ENCODE data around the gene RAPGEF5. TPM values are rescaled to one million over a fixed set of nuclear protein-coding genes. Genes with fewer than 3 reads are reported as not detected.

Gene RAPGEF5
- total RNA-seq, 1 donor from 2014 or later: 230 TPM

- no peak for DNase-seq (ENCODE audit: extremely low read depth, low read depth, low spot score)
Measured at GRCh38 chr7:22317632-22318031, 39.3 kb downstream of the RAPGEF5 start.

DNA sequence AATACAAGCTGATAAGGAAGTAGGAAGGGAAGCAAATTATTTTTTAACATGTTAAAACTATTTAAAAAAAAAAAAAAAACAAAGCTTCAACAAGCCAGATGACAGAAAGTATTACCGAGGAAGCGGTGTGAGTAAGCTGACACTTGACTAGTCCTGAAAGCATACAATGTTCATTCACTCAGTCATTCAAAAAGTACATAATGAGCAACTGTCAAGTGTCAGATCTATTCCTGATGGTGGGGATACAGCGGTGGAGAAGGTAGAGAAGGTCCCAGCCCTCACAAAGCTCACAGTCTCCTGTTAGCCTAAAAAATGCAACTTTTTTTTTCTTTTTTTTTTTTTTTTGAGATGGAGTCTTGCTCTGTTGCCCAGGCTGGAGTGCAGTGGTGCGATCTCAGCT is 40.0 kb downstream of the RAPGEF5 start:
- DNase-seq (ENCODE audit: extremely low read depth, low read depth, low spot score): no peak

DNA sequence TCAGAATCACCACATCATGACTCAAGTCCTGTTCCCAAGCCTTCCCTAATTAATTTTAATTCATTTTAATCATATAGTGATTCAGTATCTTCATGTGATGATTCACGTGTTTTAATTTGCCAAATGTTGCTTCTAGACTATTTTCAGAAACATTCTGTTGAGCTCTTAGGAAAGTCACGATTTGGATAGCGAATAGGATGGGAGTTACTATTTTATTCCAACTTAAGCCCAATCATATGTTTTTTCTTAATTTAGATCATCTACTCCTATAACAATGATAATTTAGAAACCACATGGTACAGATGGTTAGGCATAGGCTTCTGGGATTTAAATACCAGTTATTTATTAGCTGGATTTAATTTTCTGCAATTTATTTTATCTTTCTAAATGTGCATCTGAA is 49.1 kb downstream of the RAPGEF5 start:
- DNase-seq (ENCODE audit: extremely low read depth, low read depth, low spot score): no peak

GRCh38 chr7:22305706-22306105 is 51.2 kb downstream of the RAPGEF5 start:
- no peak for DNase-seq (ENCODE audit: extremely low read depth, low read depth, low spot score)

- no peak for DNase-seq (ENCODE audit: extremely low read depth, low read depth, low spot score)
Measured at GRCh38 chr7:22302951-22303423, 54.0 kb downstream of the RAPGEF5 start.

DNA sequence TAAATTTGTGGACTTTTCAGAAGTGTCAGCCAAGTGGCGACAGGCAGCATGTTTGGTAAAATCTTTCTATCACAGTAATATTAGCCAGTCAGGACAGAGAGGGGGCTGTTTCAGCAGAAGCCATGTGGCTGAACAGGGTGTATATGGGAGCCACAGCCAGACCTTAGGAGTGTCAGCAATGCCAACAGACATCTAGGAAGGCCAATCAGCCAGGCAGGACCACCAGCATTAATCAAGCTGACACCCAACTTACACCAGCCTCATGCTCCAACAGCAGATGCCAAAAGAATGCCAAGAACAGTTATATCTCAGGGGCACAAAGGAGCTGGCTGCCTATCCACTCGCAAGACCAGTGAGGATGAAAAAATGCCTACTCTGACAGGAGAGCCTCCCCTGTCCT is 54.8 kb downstream of the RAPGEF5 start:
- DNase-seq (ENCODE audit: extremely low read depth, low read depth, low spot score): no peak

DNA sequence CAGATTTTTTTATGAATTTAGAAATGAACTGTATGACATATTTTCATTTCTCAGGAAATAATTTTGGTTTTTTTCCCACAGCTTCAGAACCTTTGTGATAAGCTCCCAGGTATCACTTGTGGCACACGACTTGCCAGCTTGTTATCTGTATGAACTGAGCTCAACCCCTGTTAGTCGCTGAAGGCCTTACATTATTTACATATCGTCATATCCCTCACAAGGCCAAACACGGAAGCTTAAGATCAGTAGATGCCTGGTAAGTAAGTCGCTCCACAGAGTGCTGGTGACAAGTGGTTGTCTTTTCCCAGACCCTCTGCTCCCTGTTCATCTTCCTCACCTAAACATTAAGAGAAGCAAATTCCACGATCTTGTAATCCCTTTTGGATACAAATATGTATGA is 55.2 kb downstream of the RAPGEF5 start:
- DNase-seq (ENCODE audit: extremely low read depth, low read depth, low spot score): no peak

DNA sequence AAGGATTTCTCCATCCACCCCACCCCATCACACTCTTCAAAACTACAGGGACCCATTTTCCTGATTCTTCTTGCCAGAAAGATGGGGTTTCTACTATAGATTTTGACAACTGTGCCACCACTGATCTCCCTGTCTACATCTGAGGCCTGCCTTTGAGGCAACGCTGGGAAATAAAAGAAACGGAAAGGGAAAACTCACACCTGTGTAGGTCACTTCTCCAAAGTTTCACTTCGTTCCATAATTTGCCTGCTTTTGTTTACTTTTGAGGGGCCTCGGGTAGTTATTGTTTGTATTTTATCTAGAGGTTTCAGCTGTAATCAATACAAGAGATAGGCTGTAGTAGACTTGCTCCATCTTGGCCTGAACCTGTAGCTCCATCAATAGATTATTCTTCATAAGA is 56.1 kb downstream of the RAPGEF5 start:
- DNase-seq (ENCODE audit: extremely low read depth, low read depth, low spot score): no peak

DNA sequence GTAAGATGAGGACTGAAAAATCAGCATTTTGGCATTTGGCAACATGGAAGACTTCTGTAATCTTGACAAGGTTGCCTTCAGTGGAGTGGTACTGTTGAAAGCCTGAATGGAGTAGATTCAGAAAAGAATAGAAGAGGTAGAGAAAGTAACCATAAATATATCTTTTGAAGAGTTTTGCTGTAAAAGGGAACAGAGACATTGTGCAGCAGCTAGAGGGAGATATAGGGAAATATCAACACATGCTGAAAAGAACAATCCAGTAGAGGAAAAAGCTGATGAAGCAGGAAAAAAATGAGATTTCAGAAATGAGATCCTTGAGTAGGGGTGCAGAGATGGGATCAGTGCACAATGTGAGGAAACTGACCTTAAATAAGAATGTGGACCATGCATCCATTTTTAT is 60.0 kb downstream of the RAPGEF5 start:
- DNase-seq (ENCODE audit: extremely low read depth, low read depth, low spot score): peak; percentile 7

DNA sequence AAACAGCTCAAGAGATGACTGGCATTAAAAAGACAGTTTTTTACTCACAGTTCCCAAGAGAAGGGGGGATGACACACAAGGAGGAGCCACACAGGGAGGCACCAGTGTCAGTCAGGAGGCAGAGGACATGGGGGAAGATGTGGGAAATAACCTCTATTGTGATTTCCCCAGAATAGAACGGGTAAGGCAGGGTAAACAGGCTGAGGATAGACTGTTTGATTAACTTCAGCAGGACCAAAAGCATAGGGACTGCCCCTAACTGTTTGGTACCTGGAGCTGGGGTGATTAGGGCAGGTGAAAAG is 60.7 kb downstream of the RAPGEF5 start:
- no peak for DNase-seq (ENCODE audit: extremely low read depth, low read depth, low spot score)

- DNase-seq (ENCODE audit: extremely low read depth, low read depth, low spot score): peak; percentile 22
Measured at GRCh38 chr7:22295402-22296264, 61.3 kb downstream of the RAPGEF5 start.

DNA sequence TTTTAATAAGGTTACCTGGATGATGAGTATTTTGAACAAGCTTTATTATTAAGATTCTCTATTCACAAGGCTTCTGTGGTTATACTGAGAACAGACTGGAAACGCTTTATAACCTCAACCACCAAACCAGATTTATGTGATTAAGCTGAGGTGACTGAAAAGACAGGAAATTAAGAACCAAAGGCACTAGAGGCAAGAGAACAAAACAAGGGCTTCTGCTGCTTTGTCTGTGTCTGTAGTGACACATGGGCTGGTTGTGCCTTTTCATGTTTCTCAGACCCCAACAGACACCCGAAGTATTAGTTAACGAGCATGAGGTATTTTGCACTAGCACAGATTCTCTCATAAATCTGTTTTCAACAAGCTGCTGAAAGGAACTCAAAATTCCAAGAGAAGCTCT is 64.4 kb downstream of the RAPGEF5 start:
- DNase-seq (ENCODE audit: extremely low read depth, low read depth, low spot score): no peak

GRCh38 chr7:22291977-22292376 is 65.0 kb downstream of the RAPGEF5 start:
- no peak for DNase-seq (ENCODE audit: extremely low read depth, low read depth, low spot score)

- DNase-seq (ENCODE audit: extremely low read depth, low read depth, low spot score): no peak
Measured at GRCh38 chr7:22288202-22288601, 68.8 kb downstream of the RAPGEF5 start.

GRCh38 chr7:22287412-22287811 is 69.5 kb downstream of the RAPGEF5 start:
- no peak for DNase-seq (ENCODE audit: extremely low read depth, low read depth, low spot score)

- no peak for DNase-seq (ENCODE audit: extremely low read depth, low read depth, low spot score)
Measured at GRCh38 chr7:22286436-22286835, 70.5 kb downstream of the RAPGEF5 start.

- DNase-seq (ENCODE audit: extremely low read depth, low read depth, low spot score): no peak
Measured at GRCh38 chr7:22281481-22281880, 75.5 kb downstream of the RAPGEF5 start.

DNA sequence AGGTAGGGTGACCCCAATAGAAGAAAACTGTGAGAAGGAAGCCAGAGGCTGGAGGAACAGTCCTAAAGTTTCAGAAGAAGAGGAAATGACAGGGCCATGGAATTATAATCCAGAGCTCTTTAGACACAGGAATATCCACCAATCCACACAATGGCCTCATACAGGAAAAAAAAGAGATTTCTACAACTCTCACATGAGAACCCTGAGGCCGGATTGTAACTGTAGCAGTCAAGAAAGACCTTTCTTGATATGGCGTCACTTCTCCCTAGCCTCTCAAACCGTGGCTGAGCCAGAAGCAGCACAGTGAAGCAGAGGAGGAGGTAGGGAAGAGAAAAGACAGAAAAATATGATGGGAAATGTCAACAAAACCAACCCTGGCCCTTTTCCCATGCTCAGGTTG is 76.9 kb downstream of the RAPGEF5 start:
- DNase-seq (ENCODE audit: extremely low read depth, low read depth, low spot score): no peak

- no peak for DNase-seq (ENCODE audit: extremely low read depth, low read depth, low spot score)
Measured at GRCh38 chr7:22278660-22279059, 78.3 kb downstream of the RAPGEF5 start.

- DNase-seq (ENCODE audit: extremely low read depth, low read depth, low spot score): no peak
Measured at GRCh38 chr7:22277375-22277774, 79.6 kb downstream of the RAPGEF5 start.

GRCh38 chr7:22275661-22276060 is 81.3 kb downstream of the RAPGEF5 start:
- DNase-seq (ENCODE audit: extremely low read depth, low read depth, low spot score): no peak

- DNase-seq (ENCODE audit: extremely low read depth, low read depth, low spot score): no peak
Measured at GRCh38 chr7:22271311-22271710, 85.6 kb downstream of the RAPGEF5 start.

DNA sequence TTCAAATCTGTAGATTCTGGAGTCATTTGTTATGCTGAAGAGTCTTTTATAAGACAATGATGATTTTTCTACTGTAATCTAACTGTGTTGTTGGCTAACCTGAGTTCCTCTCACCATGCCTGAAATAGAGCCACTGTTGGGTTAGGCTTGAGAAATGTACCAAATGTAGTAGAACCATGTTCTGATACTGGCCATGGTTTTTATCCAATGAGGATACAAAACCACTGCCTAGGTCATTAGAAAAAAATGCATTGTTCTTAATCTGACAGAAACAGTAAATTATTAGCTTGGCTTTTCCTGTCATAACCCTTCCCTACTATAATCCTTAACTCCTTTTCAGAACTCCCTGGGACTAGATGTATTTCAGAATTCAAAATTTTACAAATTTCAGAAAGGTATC is 86.6 kb downstream of the RAPGEF5 start:
- DNase-seq (ENCODE audit: extremely low read depth, low read depth, low spot score): no peak
